GM18498 (cell line): ENCODE data around the gene DAPK3.
"Not testable (repeated sequence)": the region's sequence is repeated elsewhere in the genome, so short reads cannot be mapped to it uniquely, and the experiment has no call there.

Experiments used
- ATAC-seq: cut with Tn5 transposase; IDR thresholded peaks from one replicate; pipeline ENCODE4 v1.9.1; 2021; ENCODE audit warnings: mild to moderate bottlenecking, moderate library complexity; ENCODE audit not compliant: unreplicated experiment

Gene DAPK3

GRCh38 chr19:3979289-3979673, 8.4 kb upstream of the DAPK3 start:
- no peak for ATAC-seq

GRCh38 chr19:3978145-3978544, 7.2 kb upstream of the DAPK3 start:
- no peak for ATAC-seq

- ATAC-seq: no peak
Measured at GRCh38 chr19:3977242-3978143, 6.6 kb upstream of the DAPK3 start.

- ATAC-seq: no peak
Measured at GRCh38 chr19:3976495-3977241, 5.8 kb upstream of the DAPK3 start.

- ATAC-seq: no peak
Measured at GRCh38 chr19:3975637-3976087, 4.8 kb upstream of the DAPK3 start.

- no peak for ATAC-seq
Measured at GRCh38 chr19:3975144-3975543, 4.2 kb upstream of the DAPK3 start.

- no peak for ATAC-seq
Measured at GRCh38 chr19:3970313-3970807, 539 bp downstream of the DAPK3 start.

- ATAC-seq: no peak
Measured at GRCh38 chr19:3969435-3970312, 1.2 kb downstream of the DAPK3 start.

- ATAC-seq: no peak
Measured at GRCh38 chr19:3968556-3969434, 2.1 kb downstream of the DAPK3 start.

GRCh38 chr19:3967983-3968382, 2.9 kb downstream of the DAPK3 start:
- ATAC-seq: not testable (repeated sequence)

GRCh38 chr19:3966051-3967017, 4.6 kb downstream of the DAPK3 start:
- no peak for ATAC-seq

- ATAC-seq: no peak
Measured at GRCh38 chr19:3964256-3965194, 6.4 kb downstream of the DAPK3 start.

GRCh38 chr19:3963458-3964255, 7.2 kb downstream of the DAPK3 start:
- no peak for ATAC-seq

- ATAC-seq: no peak
Measured at GRCh38 chr19:3961007-3961406, 9.9 kb downstream of the DAPK3 start.

GRCh38 chr19:3959766-3960131, 11.2 kb downstream of the DAPK3 start:
- no peak for ATAC-seq

- ATAC-seq: no peak
Measured at GRCh38 chr19:3958836-3959765, 11.8 kb downstream of the DAPK3 start.
